Mesendoderm (in vitro differentiated cells): ENCODE measurements around the gene NLGN1.
A peak's percentile ranks its signal among the peaks of the same experiment; 100 is the strongest.

Source experiments
- DNase-seq: peaks from one replicate; pipeline ENCODE4 v3.0.0; 2013
- H2AK5ac ChIP-seq: 2 replicates; pipeline ENCODE4 v1.6.1; 2013; ENCODE audit warnings: low read length, inconsistent platforms
- H2BK120ac ChIP-seq: 2 replicates; pipeline ENCODE4 v1.6.1; 2013; ENCODE audit warnings: low read depth, mild to moderate bottlenecking, low read length, moderate library complexity, mixed read lengths
- H2BK15ac ChIP-seq: replicated peaks from 2 replicates; pipeline ENCODE4 v1.6.1; 2013; ENCODE audit warnings: low read depth, mild to moderate bottlenecking, moderate library complexity
- H2BK5ac ChIP-seq: 2 replicates; pipeline ENCODE4 v1.6.1; 2013; ENCODE audit warnings: low read length, inconsistent platforms
- H3K18ac ChIP-seq: 2 replicates; pipeline ENCODE4 v1.6.1; 2013; ENCODE audit warnings: mild to moderate bottlenecking, low read length, mixed read lengths
- H3K23ac ChIP-seq: one replicate; pipeline ENCODE4 v1.6.1; 2013; ENCODE audit warnings: low read length
- H3K27ac ChIP-seq: 2 replicates; pipeline ENCODE4 v1.5.1; 2013; ENCODE audit warnings: low read depth, mild to moderate bottlenecking, inconsistent platforms, low read length, moderate library complexity
- H3K27me3 ChIP-seq: 2 replicates; pipeline ENCODE4 v1.6.1; 2013; ENCODE audit warnings: low read length, control low read depth, mild to moderate bottlenecking, inconsistent platforms; ENCODE audit not compliant: insufficient read depth, poor library complexity
- H3K36me3 ChIP-seq: 2 replicates; pipeline ENCODE4 v1.6.1; 2013; ENCODE audit warnings: low read length, inconsistent platforms; ENCODE audit not compliant: control insufficient read depth, insufficient read depth
- H3K4ac ChIP-seq: one replicate; pipeline ENCODE4 v1.6.1; 2013; ENCODE audit warnings: low read depth, mild to moderate bottlenecking, low read length, moderate library complexity
- H3K4me1 ChIP-seq: 2 replicates; pipeline ENCODE4 v1.6.1; 2013; ENCODE audit warnings: low read depth, low read length, inconsistent platforms; ENCODE audit not compliant: control insufficient read depth
- H3K4me2 ChIP-seq: 2 replicates; pipeline ENCODE4 v1.6.1; 2013; ENCODE audit warnings: low read length
- H3K4me3 ChIP-seq: 2 replicates; pipeline ENCODE4 v1.5.1; 2013; ENCODE audit warnings: mild to moderate bottlenecking, low read length
- H3K56ac ChIP-seq: one replicate; pipeline ENCODE4 v1.6.1; 2013; ENCODE audit warnings: low read length
- H3K79me1 ChIP-seq: 2 replicates; pipeline ENCODE4 v1.6.1; 2013; ENCODE audit warnings: low read length, inconsistent platforms
- H3K79me2 ChIP-seq: 2 replicates; pipeline ENCODE4 v1.6.1; 2013; ENCODE audit warnings: mild to moderate bottlenecking, low read length; ENCODE audit not compliant: control insufficient read depth, insufficient read depth
- H3K9ac ChIP-seq: 2 replicates; pipeline ENCODE4 v1.6.1; 2013; ENCODE audit warnings: low read length, inconsistent platforms
- H4K5ac ChIP-seq: one replicate; pipeline ENCODE4 v1.6.1; 2013; ENCODE audit warnings: low read length
- H4K8ac ChIP-seq: one replicate; pipeline ENCODE4 v1.6.1; 2013; ENCODE audit warnings: low read depth, mild to moderate bottlenecking, control low read depth, low read length, moderate library complexity
- WGBS: extraction: QIAGEN DNeasy Blood & Tissue Kit; methylation state at CpG from one replicate; pipeline ENCODE4 v1.1.7; 2013; ENCODE audit warnings: low lambda C conversion rate, missing lambda C conversion rate; ENCODE audit not compliant: insufficient coverage; ENCODE audit errors: extremely low coverage; 5-methylcytosine and 5-hydroxymethylcytosine counted together

NLGN1 gene

DNA sequence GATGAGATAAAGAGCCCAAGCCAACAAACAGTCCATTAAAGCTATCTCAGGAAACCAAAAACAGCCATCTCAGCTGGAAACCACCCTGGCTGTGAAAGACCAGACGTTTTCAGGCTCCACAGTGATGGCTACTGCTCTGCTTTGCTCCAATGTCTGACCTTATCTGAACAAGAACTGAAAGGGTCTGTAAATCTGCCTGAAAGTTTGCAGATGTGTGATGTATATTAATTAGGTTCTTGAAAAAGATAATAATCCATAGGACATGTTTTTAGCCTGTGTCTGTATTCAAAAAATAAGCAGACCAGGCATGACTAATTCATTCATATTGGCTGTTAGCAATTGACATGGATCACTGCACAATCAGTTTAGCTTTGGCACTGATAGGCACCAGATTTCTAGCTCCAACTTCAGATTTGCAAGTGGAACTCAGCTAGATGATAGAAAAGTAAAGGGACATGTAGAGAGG, 850.2 kb downstream of the NLGN1 start:
- H3K4me1 ChIP-seq: peaks cover 2% of the 10 kb centered on the region
- H3K79me2 ChIP-seq: no peaks in the 10 kb centered on the region
- H2AK5ac ChIP-seq: no peak overlapping the region
- H2BK5ac ChIP-seq: no peak overlapping the region
- no peaks in the 10 kb centered on the region for H3K27me3 ChIP-seq
- H3K23ac ChIP-seq: no peak overlapping the region
- H4K5ac ChIP-seq: no peak overlapping the region
- no peak overlapping the region for H3K4me2 ChIP-seq
- H2BK15ac ChIP-seq: no peak overlapping the region
- WGBS: no CpG with 5 or more reads among the region's 1 CpG
- H3K9ac ChIP-seq: no peak overlapping the region
- no peak overlapping the region for H3K4ac ChIP-seq
- H3K27ac ChIP-seq: peak overlapping the region; percentile 22
- peak overlapping the region; percentile 39 for H3K18ac ChIP-seq
- peak; percentile 86 for DNase-seq
- H3K4me3 ChIP-seq: no peak overlapping the region
- H4K8ac ChIP-seq: no peak overlapping the region
- no peaks in the 10 kb centered on the region for H3K36me3 ChIP-seq
- no peak overlapping the region for H2BK120ac ChIP-seq
- H3K79me1 ChIP-seq: no peaks in the 10 kb centered on the region
- no peak overlapping the region for H3K56ac ChIP-seq

DNA sequence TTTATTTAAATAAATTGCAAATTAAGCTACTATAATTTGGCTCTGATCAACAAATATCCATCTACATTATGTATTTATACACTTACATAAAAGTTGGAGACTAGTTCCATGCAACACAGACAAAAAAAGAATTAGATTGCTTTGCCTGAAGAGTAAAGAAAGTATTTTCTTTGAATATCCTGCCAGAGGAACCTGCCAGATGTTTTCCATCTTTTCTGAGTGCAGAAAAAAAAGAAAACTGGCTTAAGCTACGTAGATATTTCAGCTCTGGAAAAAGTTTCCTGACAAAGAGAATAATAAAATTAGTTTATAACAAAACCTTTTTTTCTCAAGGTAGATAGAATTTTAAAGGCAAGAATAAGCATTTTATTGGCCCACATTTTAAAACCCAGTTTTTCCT, 854.1 kb downstream of the NLGN1 start:
- no peaks in the 10 kb centered on the region for H3K27me3 ChIP-seq
- no peaks in the 10 kb centered on the region for H3K36me3 ChIP-seq
- peaks cover 2% of the 10 kb centered on the region for H3K4me1 ChIP-seq
- H2BK120ac ChIP-seq: no peak overlapping the region
- H3K4me2 ChIP-seq: no peak overlapping the region
- no peak overlapping the region for H3K56ac ChIP-seq
- no peak overlapping the region for H3K4me3 ChIP-seq
- no peaks in the 10 kb centered on the region for H3K79me1 ChIP-seq
- no peak overlapping the region for H2BK5ac ChIP-seq
- H4K5ac ChIP-seq: no peak overlapping the region
- no peak overlapping the region for H3K9ac ChIP-seq
- no peak overlapping the region for H3K4ac ChIP-seq
- H4K8ac ChIP-seq: no peak overlapping the region
- no CpG with 5 or more reads among the region's 1 CpG for WGBS
- H3K79me2 ChIP-seq: no peaks in the 10 kb centered on the region
- no peak overlapping the region for H3K18ac ChIP-seq
- no peak overlapping the region for H3K23ac ChIP-seq
- H2BK15ac ChIP-seq: no peak overlapping the region
- no peak for DNase-seq
- H3K27ac ChIP-seq: no peak overlapping the region
- no peak overlapping the region for H2AK5ac ChIP-seq

DNA sequence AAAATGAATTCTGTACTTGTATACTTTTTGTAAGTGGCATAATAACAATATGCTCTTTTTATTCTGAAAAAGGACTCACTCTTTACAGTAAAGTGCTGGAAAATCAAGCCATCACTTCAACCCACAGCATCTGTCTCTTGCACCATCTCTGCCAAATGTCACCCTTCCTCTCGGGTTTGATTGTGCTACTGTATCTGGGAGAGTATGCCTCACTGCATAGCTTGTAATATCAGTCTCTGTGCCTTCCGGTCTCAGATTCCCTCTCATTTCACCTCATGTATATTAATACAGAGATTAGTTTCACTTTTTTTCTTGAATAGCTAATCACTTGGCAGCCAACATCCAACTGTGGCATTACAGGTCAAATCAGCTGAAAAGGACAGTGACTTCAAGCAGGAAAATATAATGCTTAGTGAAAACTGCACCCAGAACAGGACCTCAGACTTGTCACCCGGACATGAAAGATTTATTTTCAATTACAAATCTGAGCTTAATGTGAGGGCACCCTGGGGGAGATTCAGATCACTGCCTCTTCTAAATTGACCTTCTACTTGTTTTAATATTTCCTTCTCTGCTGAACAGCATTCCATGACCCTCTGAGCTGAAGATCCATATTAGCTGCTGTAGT, 855.8 kb downstream of the NLGN1 start:
- Histone ChIP-seq H2AK5ac (no peak overlapping the region), H3K56ac (no peak overlapping the region), H3K4me1 (no peaks in the 10 kb centered on the region), H3K27me3 (no peaks in the 10 kb centered on the region), H2BK5ac (no peak overlapping the region), H2BK120ac (no peak overlapping the region), H4K8ac (no peak overlapping the region), H3K23ac (no peak overlapping the region), H3K27ac (no peak overlapping the region), H3K18ac (no peak overlapping the region), H3K4ac (no peak overlapping the region), H3K79me2 (no peaks in the 10 kb centered on the region), H3K9ac (no peak overlapping the region), H3K36me3 (no peaks in the 10 kb centered on the region), H3K79me1 (no peaks in the 10 kb centered on the region), H2BK15ac (no peak overlapping the region), H3K4me3 (no peak overlapping the region), H4K5ac (no peak overlapping the region), H3K4me2 (no peak overlapping the region)
- whole genome bisulfite sequencing: no CpG with 5 or more reads among the region's 3 CpGs
- DNase-seq: no peak

DNA sequence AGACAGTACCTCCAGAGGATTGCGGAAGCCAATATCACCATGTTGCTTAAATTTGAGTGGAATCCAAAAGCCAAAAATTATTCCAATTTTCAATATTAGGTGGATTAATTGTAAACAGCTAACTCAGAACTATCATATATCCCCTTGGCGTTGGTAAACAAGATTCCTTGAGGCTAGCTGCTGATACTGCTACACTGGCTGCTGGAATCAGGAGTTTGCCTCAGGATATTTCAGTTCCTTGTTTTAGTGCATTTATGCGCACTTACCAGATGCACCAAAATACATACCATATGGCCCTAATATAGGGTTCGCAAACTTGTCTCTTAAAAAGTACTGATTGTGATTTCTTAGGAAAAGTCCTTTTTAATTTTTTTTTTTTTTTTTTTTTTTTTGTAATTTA, 856.4 kb downstream of the NLGN1 start:
- no peak overlapping the region for H4K8ac ChIP-seq
- no CpG with 5 or more reads among the region's 4 CpGs for WGBS
- no peaks in the 10 kb centered on the region for H3K79me2 ChIP-seq
- no peak overlapping the region for H3K23ac ChIP-seq
- H2BK5ac ChIP-seq: no peak overlapping the region
- H4K5ac ChIP-seq: no peak overlapping the region
- H3K4me3 ChIP-seq: no peak overlapping the region
- no peaks in the 10 kb centered on the region for H3K4me1 ChIP-seq
- H2AK5ac ChIP-seq: no peak overlapping the region
- H3K56ac ChIP-seq: no peak overlapping the region
- H3K36me3 ChIP-seq: no peaks in the 10 kb centered on the region
- no peak overlapping the region for H3K4ac ChIP-seq
- H3K9ac ChIP-seq: no peak overlapping the region
- H3K4me2 ChIP-seq: no peak overlapping the region
- no peak overlapping the region for H2BK15ac ChIP-seq
- no peak overlapping the region for H3K27ac ChIP-seq
- no peak overlapping the region for H2BK120ac ChIP-seq
- no peak for DNase-seq
- no peak overlapping the region for H3K18ac ChIP-seq
- no peaks in the 10 kb centered on the region for H3K79me1 ChIP-seq
- no peaks in the 10 kb centered on the region for H3K27me3 ChIP-seq

DNA sequence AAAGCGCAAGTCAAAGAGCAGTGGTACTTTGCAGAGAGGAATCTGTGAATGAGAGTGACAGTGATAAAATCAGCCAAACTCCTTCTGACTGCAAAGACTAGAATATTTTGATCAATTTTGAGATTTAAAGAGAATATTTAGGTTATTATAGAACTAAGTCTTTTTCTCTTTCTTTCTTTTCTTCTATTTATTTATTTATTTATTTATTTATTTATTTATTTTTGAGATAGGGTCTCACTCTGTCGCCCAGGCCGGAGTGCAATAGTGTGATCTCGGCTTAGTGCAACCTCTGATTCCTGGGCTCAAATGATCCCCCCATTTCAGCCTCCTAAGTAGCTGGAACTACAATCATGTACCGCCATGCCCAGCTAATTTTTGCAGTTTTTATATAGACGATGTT, 857.9 kb downstream of the NLGN1 start:
- Histone ChIP-seq H3K9ac (no peak overlapping the region), H3K27ac (no peak overlapping the region), H2BK5ac (no peak overlapping the region), H3K18ac (no peak overlapping the region), H3K4me3 (no peak overlapping the region), H3K79me2 (no peaks in the 10 kb centered on the region), H2BK120ac (no peak overlapping the region), H3K4me1 (no peaks in the 10 kb centered on the region), H3K56ac (no peak overlapping the region), H3K27me3 (no peaks in the 10 kb centered on the region), H3K4ac (no peak overlapping the region), H4K5ac (no peak overlapping the region), H2AK5ac (no peak overlapping the region), H4K8ac (no peak overlapping the region), H3K79me1 (no peaks in the 10 kb centered on the region), H2BK15ac (no peak overlapping the region), H3K4me2 (no peak overlapping the region), H3K36me3 (no peaks in the 10 kb centered on the region), H3K23ac (no peak overlapping the region)
- no CpG with 5 or more reads among the region's 6 CpGs for WGBS
- DNase-seq: no peak

DNA sequence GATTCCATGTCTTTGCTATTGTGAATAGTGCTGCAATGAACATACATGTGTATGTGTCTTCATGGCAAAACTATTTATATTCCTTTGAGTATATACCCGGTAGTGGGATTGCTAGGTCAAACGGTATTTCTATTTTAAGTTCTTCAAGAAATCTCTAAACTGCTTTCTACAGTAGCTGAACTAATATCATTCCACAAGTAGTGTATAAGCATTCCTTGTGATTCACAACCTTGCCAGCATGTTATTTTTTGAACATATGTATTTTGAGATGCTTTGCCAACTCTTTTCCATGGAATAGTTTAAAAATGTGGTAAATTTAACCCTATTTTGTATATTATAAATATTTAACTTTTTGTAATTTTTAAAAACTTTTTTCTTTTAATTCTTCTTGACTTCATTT, 868.9 kb downstream of the NLGN1 start:
- Histone ChIP-seq H3K79me2 (no peaks in the 10 kb centered on the region), H3K79me1 (no peaks in the 10 kb centered on the region), H4K8ac (no peak overlapping the region), H2BK5ac (no peak overlapping the region), H3K18ac (no peak overlapping the region), H3K4me1 (no peaks in the 10 kb centered on the region), H3K36me3 (no peaks in the 10 kb centered on the region), H3K4me3 (no peak overlapping the region), H3K27ac (no peak overlapping the region), H2BK120ac (no peak overlapping the region), H2BK15ac (no peak overlapping the region), H2AK5ac (no peak overlapping the region), H3K9ac (no peak overlapping the region), H4K5ac (no peak overlapping the region), H3K23ac (no peak overlapping the region), H3K27me3 (no peaks in the 10 kb centered on the region), H3K56ac (no peak overlapping the region), H3K4ac (no peak overlapping the region), H3K4me2 (no peak overlapping the region)
- no CpG with 5 or more reads among the region's 2 CpGs for WGBS
- no peak for DNase-seq
